ENCODE results near the gene PCDHB13. TPM values are rescaled to one million over a fixed set of nuclear protein-coding genes. Genes with fewer than 3 reads are reported as not detected.

Gene PCDHB13
- total RNA-seq, 1 experiment from 2014 or later = not detected

DNA sequence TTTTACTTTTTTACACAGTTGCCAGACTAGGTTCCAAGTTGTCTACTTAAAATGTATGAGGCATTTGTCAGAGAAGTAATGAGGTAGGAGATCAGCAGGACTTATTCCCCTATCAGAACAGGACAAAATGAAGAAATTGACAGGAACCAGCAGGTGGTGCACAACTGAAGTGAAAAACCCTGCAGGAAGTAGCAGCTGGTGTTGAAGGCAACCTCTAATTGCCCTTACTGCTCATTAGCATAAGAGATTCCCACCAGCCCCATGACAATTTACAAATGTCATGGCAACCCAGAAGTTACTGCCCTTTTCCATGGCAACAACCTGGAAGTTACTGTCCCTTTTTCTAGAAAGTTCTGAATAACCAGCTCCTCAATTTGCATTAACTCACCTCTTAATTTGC lies 36.9 kb downstream of the PCDHB13 start:
- ChIA-PET POLR2A (no interaction called here), CTCF (no interaction called here)
- no peak overlapping the region for H3K4me3 ChIP-seq (ENCODE audit: low read depth, low read length)
- TF ChIP-seq, protein P1, sequence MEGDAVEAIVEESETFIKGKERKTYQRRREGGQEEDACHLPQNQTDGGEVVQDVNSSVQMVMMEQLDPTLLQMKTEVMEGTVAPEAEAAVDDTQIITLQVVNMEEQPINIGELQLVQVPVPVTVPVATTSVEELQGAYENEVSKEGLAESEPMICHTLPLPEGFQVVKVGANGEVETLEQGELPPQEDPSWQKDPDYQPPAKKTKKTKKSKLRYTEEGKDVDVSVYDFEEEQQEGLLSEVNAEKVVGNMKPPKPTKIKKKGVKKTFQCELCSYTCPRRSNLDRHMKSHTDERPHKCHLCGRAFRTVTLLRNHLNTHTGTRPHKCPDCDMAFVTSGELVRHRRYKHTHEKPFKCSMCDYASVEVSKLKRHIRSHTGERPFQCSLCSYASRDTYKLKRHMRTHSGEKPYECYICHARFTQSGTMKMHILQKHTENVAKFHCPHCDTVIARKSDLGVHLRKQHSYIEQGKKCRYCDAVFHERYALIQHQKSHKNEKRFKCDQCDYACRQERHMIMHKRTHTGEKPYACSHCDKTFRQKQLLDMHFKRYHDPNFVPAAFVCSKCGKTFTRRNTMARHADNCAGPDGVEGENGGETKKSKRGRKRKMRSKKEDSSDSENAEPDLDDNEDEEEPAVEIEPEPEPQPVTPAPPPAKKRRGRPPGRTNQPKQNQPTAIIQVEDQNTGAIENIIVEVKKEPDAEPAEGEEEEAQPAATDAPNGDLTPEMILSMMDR (IDR thresholded peaks at IDR 0.05; ENCODE audit: insufficient read depth in 1 of 2, low read depth in 1 of 2, low read length in 1 of 2, severe bottlenecking in 1 of 2, unreplicated experiment in 1 of 2) = no peak
- no peaks in the 10 kb centered on the region for H3K4me1 ChIP-seq
- peaks cover 37% of the 10 kb centered on the region for H3K9me3 Mint-ChIP-seq (ENCODE audit: unreplicated experiment)
- intact Hi-C loops (cut with micrococcal nuclease; ENCODE audit: unreplicated experiment) = no loop called here
- H3K4me3 Mint-ChIP-seq (ENCODE audit: unreplicated experiment) = no peak overlapping the region
- H3K9me3 ChIP-seq = peaks cover 26% of the 10 kb centered on the region
- no peaks in the 10 kb centered on the region for H3K4me1 Mint-ChIP-seq (ENCODE audit: low read depth, unreplicated experiment)
- no peaks in the 10 kb centered on the region for H3K27me3 ChIP-seq (replicated peaks; ENCODE audit: control insufficient read depth, insufficient read depth, low read length)
- peaks cover 5% of the 10 kb centered on the region for H3K36me3 Mint-ChIP-seq (ENCODE audit: insufficient read depth, unreplicated experiment)
- no peak for DNase-seq
- no peaks in the 10 kb centered on the region for H3K36me3 ChIP-seq (ENCODE audit: control insufficient read depth, insufficient read depth, low read length)
- no TSS peak for BruUV-seq (replicated peaks)
- no peaks in the 10 kb centered on the region for H3K27me3 Mint-ChIP-seq (ENCODE audit: insufficient read depth, unreplicated experiment)
- no peak overlapping the region for H3K27ac Mint-ChIP-seq (ENCODE audit: unreplicated experiment)

DNA sequence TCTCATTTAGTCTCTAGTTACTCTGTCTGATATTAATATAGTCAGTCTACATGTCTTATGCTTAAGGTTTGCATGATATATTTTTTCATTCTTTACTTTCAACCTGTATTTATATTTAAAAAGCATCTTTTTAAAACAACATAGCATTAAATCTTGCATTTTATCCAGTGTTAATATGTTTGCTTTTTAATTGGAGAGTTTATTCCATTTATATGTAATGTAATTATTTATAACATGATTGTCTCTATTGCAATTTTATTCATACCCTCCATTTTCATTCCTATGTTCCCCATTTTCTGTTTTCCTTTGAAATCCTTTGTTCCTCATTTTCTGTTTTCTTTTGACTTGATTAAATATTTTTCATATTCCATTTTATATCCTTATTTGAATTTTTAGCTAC lies 44.7 kb downstream of the PCDHB13 start:
- no peaks in the 10 kb centered on the region for H3K4me1 Mint-ChIP-seq (ENCODE audit: low read depth, unreplicated experiment)
- no peak for DNase-seq
- Histone ChIP-seq H3K36me3 (ENCODE audit: control insufficient read depth, insufficient read depth, low read length) (no peaks in the 10 kb centered on the region), H3K9me3 (peaks cover 49% of the 10 kb centered on the region), H3K27me3 (replicated peaks; ENCODE audit: control insufficient read depth, insufficient read depth, low read length) (no peaks in the 10 kb centered on the region), H3K4me3 (ENCODE audit: low read depth, low read length) (no peak overlapping the region), H3K4me1 (no peaks in the 10 kb centered on the region)
- CTCF ChIA-PET = no interaction called here
- no peaks in the 10 kb centered on the region for H3K27me3 Mint-ChIP-seq (ENCODE audit: insufficient read depth, unreplicated experiment)
- POLR2A ChIA-PET = no interaction called here
- TF ChIP-seq, protein P1 (IDR thresholded peaks at IDR 0.05; ENCODE audit: insufficient read depth in 1 of 2, low read depth in 1 of 2, low read length in 1 of 2, severe bottlenecking in 1 of 2, unreplicated experiment in 1 of 2) = no peak
- no peak overlapping the region for H3K27ac Mint-ChIP-seq (ENCODE audit: unreplicated experiment)
- H3K36me3 Mint-ChIP-seq (ENCODE audit: insufficient read depth, unreplicated experiment) = no peaks in the 10 kb centered on the region
- H3K9me3 Mint-ChIP-seq (ENCODE audit: unreplicated experiment) = peaks cover 65% of the 10 kb centered on the region
- H3K4me3 Mint-ChIP-seq (ENCODE audit: unreplicated experiment) = no peak overlapping the region
- no TSS peak for BruUV-seq (replicated peaks)
- intact Hi-C loops (cut with micrococcal nuclease; ENCODE audit: unreplicated experiment) = no loop called here

DNA sequence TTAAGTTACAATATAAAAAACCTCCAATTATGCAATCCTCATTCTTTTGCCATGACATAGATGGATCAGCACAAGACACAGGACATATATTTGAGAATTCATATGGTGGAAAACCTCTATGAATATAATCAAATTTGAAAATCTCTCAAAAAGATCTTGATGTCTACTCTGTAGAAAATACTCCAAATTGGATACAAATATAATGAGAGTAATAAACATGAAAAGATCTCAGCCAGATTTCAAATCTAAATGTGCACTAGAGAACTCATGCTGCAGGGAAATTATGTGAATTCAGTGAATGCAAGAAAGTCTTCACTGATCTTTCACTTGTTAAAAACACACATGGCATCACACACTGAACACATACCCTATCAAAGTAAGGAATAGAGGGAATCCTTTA lies 45.2 kb downstream of the PCDHB13 start:
- TF ChIP-seq, protein P1 (IDR thresholded peaks at IDR 0.05; ENCODE audit: insufficient read depth in 1 of 2, low read depth in 1 of 2, low read length in 1 of 2, severe bottlenecking in 1 of 2, unreplicated experiment in 1 of 2) = no peak
- BruUV-seq (replicated peaks) = no TSS peak
- H3K4me1 ChIP-seq = no peaks in the 10 kb centered on the region
- H3K36me3 Mint-ChIP-seq (ENCODE audit: insufficient read depth, unreplicated experiment) = no peaks in the 10 kb centered on the region
- ChIA-PET POLR2A (no interaction called here), CTCF (no interaction called here)
- H3K4me1 Mint-ChIP-seq (ENCODE audit: low read depth, unreplicated experiment) = no peaks in the 10 kb centered on the region
- H3K9me3 ChIP-seq = peaks cover 49% of the 10 kb centered on the region
- no peak for DNase-seq
- no peak overlapping the region for H3K4me3 Mint-ChIP-seq (ENCODE audit: unreplicated experiment)
- no peaks in the 10 kb centered on the region for H3K27me3 ChIP-seq (replicated peaks; ENCODE audit: control insufficient read depth, insufficient read depth, low read length)
- H3K9me3 Mint-ChIP-seq (ENCODE audit: unreplicated experiment) = peaks cover 69% of the 10 kb centered on the region
- H3K36me3 ChIP-seq (ENCODE audit: control insufficient read depth, insufficient read depth, low read length) = no peaks in the 10 kb centered on the region
- intact Hi-C loops (cut with micrococcal nuclease; ENCODE audit: unreplicated experiment) = no loop called here
- H3K27ac Mint-ChIP-seq (ENCODE audit: unreplicated experiment) = no peak overlapping the region
- no peaks in the 10 kb centered on the region for H3K27me3 Mint-ChIP-seq (ENCODE audit: insufficient read depth, unreplicated experiment)
- no peak overlapping the region for H3K4me3 ChIP-seq (ENCODE audit: low read depth, low read length)
